Thyroid gland (tissue), 4 donors: ENCODE results near the gene TDRKH.

Experiments used
- CTCF ChIP-seq, 6 experiments: fragments of 200-600 bp in 3 of 6; fragments of 450-650 bp in 3 of 6; sonication (generic) in 3 of 6; IDR thresholded peaks; one replicate each; pipeline ENCODE4 v1.5.1; 2016 to 2019; ENCODE audit warnings: antibody characterized with exemption in 6 of 6, mild to moderate bottlenecking in 2 of 6, inconsistent platforms in 1 of 6, moderate library complexity in 1 of 6
- POLR2A ChIP-seq, 2 donors: fragments of 450-650 bp; IDR thresholded peaks; one replicate each; pipeline ENCODE4 v1.6.1; 2017; ENCODE audit warnings: antibody characterized with exemption in 2 of 2, mild to moderate bottlenecking in 2 of 2, moderate library complexity in 1 of 2

- TF ChIP-seq CTCF (IDR thresholded peaks at IDR 0.05): no peak
- peak in 1 of 2 donors; percentile 22 for TF ChIP-seq POLR2A (IDR thresholded peaks at IDR 0.05)
Observed at GRCh38 chr1:151832318-151832980, 42.1 kb upstream of the TDRKH start.
